A549 (cell line): ENCODE data around the gene WIPF3. TPM values are rescaled to one million over a fixed set of nuclear protein-coding genes. Genes with fewer than 3 reads are reported as not detected.

Source experiments
- ATAC-seq, 2 experiments: fragments of 200-7000 bp in 1 of 2; fragments of >200 bp in 1 of 2; cut with Nextera tagmentation in 1 of 2; cut with Tn5 transposase in 1 of 2; 3 replicates each; pipeline versions ENCODE4 v1.8.0 to v1.9.1; 2018 to 2020; ENCODE audit warnings: mild to moderate bottlenecking in 1 of 2, moderate library complexity in 1 of 2
- CTCF ChIA-PET: fragments of 300-600 bp; sonication (Branson Sonifier 250); formaldehyde crosslinking; extraction: SDS; loops from one replicate; lab custom pipeline; 2021; ENCODE audit warnings: antibody characterized with exemption, inconsistent platforms; lab: Yijun Ruan, JAX
- POLR2A ChIA-PET: fragments of 350-600 bp; formaldehyde crosslinking; extraction: SDS; loops from one replicate; lab custom pipeline; 2021; ENCODE audit warnings: antibody characterized with exemption, inconsistent platforms; lab: Yijun Ruan, JAX
- DNase-seq, 2 experiments: peaks; one replicate each; pipeline versions ENCODE4 v3.0.0 to v3.0.0-alpha.2; 2011 to 2016; ENCODE audit warnings: low read depth in 1 of 2, low spot score in 1 of 2
- FAIRE-seq: peaks from 2 replicates; lab custom pipeline; 2011; peaks lifted over from hg19 to GRCh38; lab: Jason Lieb, UNC
- H3K27ac ChIP-seq, 2 experiments: fragments of >200 bp; sonication (Bioruptor Twin); formaldehyde crosslinking; 3 replicates each; pipeline ENCODE4 v1.5.1; 2016 to 2017
- H3K4me1 ChIP-seq: fragments of >200 bp; sonication (Bioruptor Twin); formaldehyde crosslinking; 3 replicates; pipeline ENCODE4 v1.6.1; 2016
- H3K4me2 ChIP-seq: fragments of >200 bp; sonication (Bioruptor Twin); formaldehyde crosslinking; 3 replicates; pipeline ENCODE4 v1.6.1; 2016
- H3K4me3 ChIP-seq: fragments of >200 bp; sonication (Bioruptor Twin); formaldehyde crosslinking; 3 replicates; pipeline ENCODE4 v1.5.1; 2016
- H3K9me3 ChIP-seq: fragments of >200 bp; sonication (Bioruptor Twin); formaldehyde crosslinking; 3 replicates; pipeline ENCODE4 v1.6.1; 2016
- ATOH8 ChIP-seq: fragments of 250-450 bp; sonication (Bioruptor Pico); IDR thresholded peaks from 2 replicates; pipeline ENCODE4 v1.5.0; 2020; ENCODE audit warnings: low read depth, mild to moderate bottlenecking, moderate library complexity
- BHLHE40 ChIP-seq: IDR thresholded peaks from 2 replicates; pipeline ENCODE4 v1.6.1; 2012; ENCODE audit warnings: low read depth, low read length, inconsistent platforms
- CEBPB ChIP-seq, 2 experiments: fragments of >200 bp in 1 of 2; sonication (Bioruptor Twin) in 1 of 2; formaldehyde crosslinking in 1 of 2; IDR thresholded peaks; 2 replicates each; pipeline ENCODE4 v1.6.1; 2012 to 2016
- CTCF ChIP-seq: fragments of >200 bp; sonication (Bioruptor Twin); formaldehyde crosslinking; IDR thresholded peaks from 3 replicates; pipeline ENCODE4 v1.5.1; 2016
- ELK1 ChIP-seq: fragments of 150-350 bp; IDR thresholded peaks from 2 replicates; pipeline ENCODE4 v1.6.1; 2014; ENCODE audit warnings: low read depth, mild to moderate bottlenecking, low read length
- FOSB ChIP-seq: fragments of 250-450 bp; sonication (Bioruptor Pico); IDR thresholded peaks from 2 replicates; pipeline ENCODE4 v1.5.0; 2020; ENCODE audit warnings: mild to moderate bottlenecking, moderate library complexity
- GATA3 ChIP-seq: IDR thresholded peaks from 2 replicates; pipeline ENCODE4 v1.6.1; 2012; ENCODE audit warnings: borderline replicate concordance
- HDAC2 ChIP-seq: fragments of 200-600 bp; sonication (generic); IDR thresholded peaks from 2 replicates; pipeline ENCODE4 v1.6.1; 2016
- HES2 ChIP-seq: fragments of >200 bp; sonication (Bioruptor Twin); formaldehyde crosslinking; IDR thresholded peaks from 2 replicates; pipeline ENCODE4 v1.6.1; 2016
- HMGXB4 ChIP-seq: fragments of 250-450 bp; sonication (Bioruptor Pico); IDR thresholded peaks from 2 replicates; pipeline ENCODE4 v1.5.0; 2021; ENCODE audit warnings: mild to moderate bottlenecking, moderate library complexity, borderline replicate concordance
- HOXA7 ChIP-seq: fragments of 250-450 bp; sonication (Bioruptor Pico); IDR thresholded peaks from 2 replicates; pipeline ENCODE4 v1.5.0; 2020; ENCODE audit warnings: mild to moderate bottlenecking, moderate library complexity
- JUN ChIP-seq, 2 experiments: fragments of >200 bp; sonication (Bioruptor Twin); formaldehyde crosslinking; IDR thresholded peaks; 2 replicates in 1 of 2; 3 replicates in 1 of 2; pipeline ENCODE4 v1.6.1; 2016 to 2017
- JUNB ChIP-seq: fragments of >200 bp; sonication (Bioruptor Twin); formaldehyde crosslinking; IDR thresholded peaks from 2 replicates; pipeline ENCODE4 v1.6.1; 2016
- MAX ChIP-seq: IDR thresholded peaks from 2 replicates; pipeline ENCODE4 v1.6.1; 2012
- MAZ ChIP-seq: fragments of 150-350 bp; IDR thresholded peaks from 2 replicates; pipeline ENCODE4 v1.6.1; 2014; ENCODE audit warnings: antibody characterized with exemption, low read depth, low read length, borderline replicate concordance
- NR3C1 ChIP-seq: fragments of >200 bp; sonication (Bioruptor Twin); formaldehyde crosslinking; IDR thresholded peaks from 3 replicates; pipeline ENCODE4 v1.6.1; 2017
- PHF8 ChIP-seq: fragments of 200-600 bp; sonication (generic); IDR thresholded peaks from 2 replicates; pipeline ENCODE4 v1.6.1; 2016; ENCODE audit warnings: low read depth, mild to moderate bottlenecking, antibody characterized with exemption, moderate library complexity, borderline replicate concordance
- RAD21 ChIP-seq, 2 experiments: fragments of >200 bp in 1 of 2; sonication (Bioruptor Twin) in 1 of 2; formaldehyde crosslinking in 1 of 2; IDR thresholded peaks in 1 of 2; conservative IDR thresholded peaks in 1 of 2; 2 replicates in 1 of 2; 3 replicates in 1 of 2; pipeline ENCODE4 v1.6.1; 2012 to 2018; ENCODE audit warnings: inconsistent platforms in 1 of 2
- RARB ChIP-seq: fragments of 250-450 bp; sonication (Bioruptor Pico); IDR thresholded peaks from 2 replicates; pipeline ENCODE4 v1.8.0; 2021; ENCODE audit warnings: mild to moderate bottlenecking, moderate library complexity
- REST ChIP-seq: fragments of 200-600 bp; sonication (generic); IDR thresholded peaks from 2 replicates; pipeline ENCODE4 v1.6.1; 2016; ENCODE audit warnings: antibody characterized with exemption, mild to moderate bottlenecking, moderate library complexity
- RFX5 ChIP-seq: fragments of 450-650 bp; IDR thresholded peaks from 2 replicates; pipeline ENCODE4 v1.7.1; 2014; ENCODE audit warnings: antibody characterized with exemption, mild to moderate bottlenecking, moderate library complexity
- RNF2 ChIP-seq: fragments of 200-600 bp; sonication (generic); IDR thresholded peaks from 2 replicates; pipeline ENCODE4 v1.6.1; 2016; ENCODE audit warnings: low read depth, mild to moderate bottlenecking, antibody characterized with exemption, moderate library complexity, borderline replicate concordance
- SMC3 ChIP-seq: fragments of >200 bp; sonication (Bioruptor Twin); formaldehyde crosslinking; IDR thresholded peaks from 3 replicates; pipeline ENCODE4 v1.6.1; 2018; ENCODE audit warnings: inconsistent platforms
- TFCP2L1 ChIP-seq: fragments of 250-450 bp; sonication (Bioruptor Pico); IDR thresholded peaks from 2 replicates; pipeline ENCODE4 v1.5.0; 2021; ENCODE audit warnings: mild to moderate bottlenecking
- TP53 ChIP-seq: fragments of 250-450 bp; sonication (Bioruptor Pico); IDR thresholded peaks from 2 replicates; pipeline ENCODE4 v1.5.0; 2021; ENCODE audit warnings: mild to moderate bottlenecking, moderate library complexity
- USF2 ChIP-seq: fragments of 450-650 bp; IDR thresholded peaks from 2 replicates; pipeline ENCODE4 v1.6.1; 2014; ENCODE audit warnings: antibody characterized with exemption
- WGBS: methylation state at CpG from one replicate; pipeline ENCODE4 v1.1.6; 2017; ENCODE audit errors: missing lambda C conversion rate; 5-methylcytosine and 5-hydroxymethylcytosine counted together
- polyA plus RNA-seq, 4 experiments: library from polyadenylated mRNA; depleted of rRNA in 3 of 4; stranded (reverse); fragments of >200 nt; fragmentation: RNase III in 1 of 4; extraction: RNeasy Plus Mini Kit Qiagen cat#74134 plus additional on column Dnase treatment in 1 of 4; gene quantifications; 2 replicates in 3 of 4; 3 replicates in 1 of 4; pipeline ENCODE4 v1.2.3, GENCODE V29; 2011 to 2017

WIPF3 gene
- polyA plus RNA-seq, 2 of the 4 experiments (the other 2 are of a cell fraction) = 0.10 to 0.30 TPM

- FAIRE-seq = no peak
- ATAC-seq = no peak
- no peaks in the 10 kb centered on the region for H3K4me1 ChIP-seq
- no peak for DNase-seq
- whole genome bisulfite sequencing = 30% methylated on average over 7 of the region's 7 CpGs
- no peak overlapping the region for H3K27ac ChIP-seq
- H3K4me2 ChIP-seq = no peak overlapping the region
- H3K9me3 ChIP-seq = no peaks in the 10 kb centered on the region
- no peak for TF ChIP-seq RAD21 (conservative IDR thresholded peaks at IDR 0.05 in 1 of 2, IDR thresholded peaks at IDR 0.05 in 1 of 2)
- no peak for TF ChIP-seq JUN (IDR thresholded peaks at IDR 0.05)
- TF ChIP-seq ATOH8 = no peak
- no peak for TF ChIP-seq NR3C1
- TF ChIP-seq BHLHE40 = no peak
- no peak for TF ChIP-seq MAX
- TF ChIP-seq MAZ = no peak
- TF ChIP-seq HMGXB4 (CRISPR knock-in tag) = no peak
- no peak for TF ChIP-seq CTCF
- no peak for TF ChIP-seq RNF2
- no peak for TF ChIP-seq HDAC2
- no peak for TF ChIP-seq PHF8
- TF ChIP-seq TFCP2L1 = no peak
- no peak for TF ChIP-seq GATA3
- no peak for TF ChIP-seq CEBPB (IDR thresholded peaks at IDR 0.05)
- no peak for TF ChIP-seq SMC3
- no peak for TF ChIP-seq HES2
- H3K4me3 ChIP-seq = no peak overlapping the region
- ChIA-PET CTCF (interaction anchor here (1.2 to 1.5 kb wide), 2 partner anchors 16 to 47 kb away, joined by 4 read pairs; no protein-coding TSS in a partner anchor), POLR2A (no interaction called here)
Observed at GRCh38 chr7:29797112-29797944, 9.0 kb upstream of the WIPF3 start.

GRCh38 chr7:29798422-29798821, 7.9 kb upstream of the WIPF3 start:
- H3K9me3 ChIP-seq = no peaks in the 10 kb centered on the region
- ATAC-seq = no peak
- 43% methylated on average over 5 of the region's 5 CpGs for WGBS
- FAIRE-seq = no peak
- H3K4me1 ChIP-seq = no peaks in the 10 kb centered on the region
- DNase-seq = no peak
- no peak overlapping the region for H3K4me2 ChIP-seq
- CTCF ChIA-PET = interaction anchor here (1.0 to 1.5 kb wide), 2 partner anchors 17 to 49 kb away, joined by 3 to 4 read pairs; no protein-coding TSS in a partner anchor
- no peak overlapping the region for H3K27ac ChIP-seq
- POLR2A ChIA-PET = no interaction called here
- no peak overlapping the region for H3K4me3 ChIP-seq
- TF ChIP-seq JUNB (no peak), RARB (CRISPR knock-in tag) (no peak), ELK1 (no peak), FOSB (CRISPR knock-in tag) (no peak), RAD21 (conservative IDR thresholded peaks at IDR 0.05 in 1 of 2, IDR thresholded peaks at IDR 0.05 in 1 of 2) (no peak), MAX (no peak), TP53 (CRISPR knock-in tag) (no peak), HOXA7 (no peak), USF2 (no peak), RFX5 (no peak), REST (no peak)
